Spleen (tissue), 11 donors: ENCODE results near the gene ESYT1. TPM values are rescaled to one million over a fixed set of nuclear protein-coding genes. Genes with fewer than 3 reads are reported as not detected.

Experiments
- DNase-seq: peaks from one replicate; pipeline ENCODE4 v3.0.0-alpha.2; 2020
- H3K27ac ChIP-seq, 8 donors: fragments of 200-600 bp; sonication (generic) in 7 of 8; 1 replicate in 4 of 8; 2 replicates in 4 of 8; pipeline versions ENCODE4 v1.5.0 to v1.8.0; 2016 to 2021; ENCODE audit warnings: inconsistent platforms in 4 of 8, mild to moderate bottlenecking in 4 of 8, moderate library complexity in 1 of 8
- H3K27me3 ChIP-seq, 7 donors: fragments of 200-600 bp; sonication (generic) in 6 of 7; replicated peaks in 1 of 7; 1 replicate in 4 of 7; 2 replicates in 3 of 7; pipeline versions ENCODE4 v1.5.0 to v1.8.0; 2016 to 2021; ENCODE audit warnings: inconsistent platforms in 3 of 7, mild to moderate bottlenecking in 1 of 7
- H3K36me3 ChIP-seq, 6 donors: fragments of 200-600 bp; sonication (generic) in 5 of 6; 1 replicate in 4 of 6; 2 replicates in 2 of 6; pipeline versions ENCODE4 v1.5.0 to v1.8.0; 2016 to 2021; ENCODE audit warnings: inconsistent platforms in 2 of 6
- H3K4me1 ChIP-seq, 6 donors: fragments of 200-600 bp; sonication (generic) in 5 of 6; 1 replicate in 3 of 6; 2 replicates in 3 of 6; pipeline versions ENCODE4 v1.5.0 to v1.8.0; 2016 to 2021; ENCODE audit warnings: inconsistent platforms in 3 of 6
- H3K4me3 ChIP-seq, 8 donors: fragments of 200-600 bp; sonication (generic) in 7 of 8; 1 replicate in 4 of 8; 2 replicates in 4 of 8; pipeline versions ENCODE4 v1.5.0 to v1.8.0; 2016 to 2021; ENCODE audit warnings: inconsistent platforms in 4 of 8, mild to moderate bottlenecking in 4 of 8, moderate library complexity in 2 of 8
- H3K9me3 ChIP-seq, 8 donors: fragments of 200-600 bp; sonication (generic) in 7 of 8; 1 replicate in 4 of 8; 2 replicates in 4 of 8; pipeline versions ENCODE4 v1.5.0 to v1.8.0; 2016 to 2021; ENCODE audit warnings: inconsistent platforms in 4 of 8
- POLR2A ChIP-seq, 3 donors: fragments of 450-650 bp; IDR thresholded peaks; one replicate each; pipeline ENCODE4 v1.5.1; 2017; ENCODE audit warnings: antibody characterized with exemption in 3 of 3, mild to moderate bottlenecking in 1 of 3
- POLR2AphosphoS5 ChIP-seq, 3 donors: sonication (generic); formaldehyde crosslinking; IDR thresholded peaks; one replicate each; pipeline ENCODE4 v1.5.1; 2017; ENCODE audit warnings: antibody characterized with exemption in 3 of 3
- WGBS, 5 donors: extraction: QIAGEN DNeasy Blood & Tissue Kit in 3 of 5; methylation state at CpG; one replicate each; pipeline versions ENCODE4 v1.1.5 to v1.1.7; 2013 to 2018; 5-methylcytosine and 5-hydroxymethylcytosine counted together
- intact Hi-C: fragments of 100-400 bp; cut with DNase I; formaldehyde crosslinking; loops from one replicate; pipeline ENCODE4 v1.15.0; 2023; ENCODE audit warnings: low total_unique reads
- polyA plus RNA-seq, 3 donors: library from polyadenylated mRNA; stranded (reverse); fragments of 200-250 nt; gene quantifications; one replicate each; pipeline ENCODE4 v1.2.1, GENCODE V29; 2013
- total RNA-seq, 7 donors: library from RNA; depleted of rRNA in 3 of 7; stranded (reverse); fragments of >200 nt in 3 of 7; fragmentation: NEBNext Ultra II Directional in 4 of 7; extraction: Animal tissue kit (Norgen Biotek cat#: 25700) in 4 of 7; gene quantifications; one replicate each; pipeline versions ENCODE4 v1.1.0 to v1.2.1, GENCODE V29; 2016 to 2021
- TF ChIP-seq, protein P1 (sequence below), 11 experiments: fragments of 200-600 bp in 7 of 11; fragments of 450-650 bp in 4 of 11; sonication (generic) in 4 of 11; IDR thresholded peaks in 8 of 11; conservative IDR thresholded peaks in 3 of 11; 1 replicate in 7 of 11; 2 replicates in 4 of 11; pipeline versions ENCODE4 v1.4.0 to v1.8.0; 2016 to 2021; ENCODE audit warnings: antibody characterized with exemption in 11 of 11, inconsistent platforms in 4 of 11, mild to moderate bottlenecking in 1 of 11
- donor health status: healthy with polysubstance abuse.
- donor health status: DM: no; HTN: no; CAD: no; lungs with moderate emphysema.
- donor health status: DM: no; HTN: no; CAD: no.
- donor health status: Bipolar disorder and iron deficiency.
- donor health status: healthy.
- donor health status: DM: no; HTN: no; CAD: no.
- donor health status: DM: yes; HTN: yes; CAD: no.

The ESYT1 gene
- total and polyA plus RNA-seq, 10 donors, result 20.2 to 112 (median 103) TPM

DNA sequence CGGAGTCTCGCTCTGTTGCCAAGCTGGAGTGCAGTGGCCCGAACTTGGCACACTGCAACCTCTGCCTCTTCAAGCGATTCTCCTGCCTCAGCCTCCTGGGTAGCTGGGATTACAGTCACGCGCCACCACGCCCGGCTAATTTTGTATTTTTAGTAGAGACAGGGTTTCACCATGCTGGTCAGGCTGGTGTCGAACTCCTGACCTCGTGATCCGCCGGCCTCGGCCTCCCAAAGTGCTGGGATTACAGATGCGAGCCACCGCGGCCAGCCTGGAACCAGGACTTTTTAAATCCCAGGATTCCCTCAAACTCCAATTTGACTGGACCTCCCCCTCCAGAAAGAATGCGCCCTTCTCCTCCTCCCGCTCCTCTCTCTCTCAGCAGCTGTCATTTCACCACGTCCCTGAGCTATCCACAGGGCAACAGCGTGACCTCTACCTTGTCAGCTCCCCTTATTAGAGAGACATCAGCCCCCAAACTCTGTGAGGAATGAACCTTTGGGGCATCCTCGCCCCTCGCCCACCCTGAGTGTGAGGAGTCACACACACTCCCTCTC lies 2.0 kb downstream of the ESYT1 start:
- intact Hi-C loops, result no loop called here
- Histone ChIP-seq H3K36me3 (peaks cover 3 to 50% (median 47%) of the 10 kb centered on the region in 6 donors), H3K27me3 (no peaks in the 10 kb centered on the region), H3K9me3 (no peaks in the 10 kb centered on the region), H3K27ac (peak overlapping the region; percentile 82 to 94 (median 90)), H3K4me1 (peaks cover 37 to 72% (median 52%) of the 10 kb centered on the region in 6 donors), H3K4me3 (peak overlapping the region; percentile 50 to 94 (median 79))
- no peak for DNase-seq
- WGBS, 5 donors, result 56 to 68% (median 64%) methylated on average over 21 to 22 of the region's 22 CpGs
- TF ChIP-seq, protein P1, sequence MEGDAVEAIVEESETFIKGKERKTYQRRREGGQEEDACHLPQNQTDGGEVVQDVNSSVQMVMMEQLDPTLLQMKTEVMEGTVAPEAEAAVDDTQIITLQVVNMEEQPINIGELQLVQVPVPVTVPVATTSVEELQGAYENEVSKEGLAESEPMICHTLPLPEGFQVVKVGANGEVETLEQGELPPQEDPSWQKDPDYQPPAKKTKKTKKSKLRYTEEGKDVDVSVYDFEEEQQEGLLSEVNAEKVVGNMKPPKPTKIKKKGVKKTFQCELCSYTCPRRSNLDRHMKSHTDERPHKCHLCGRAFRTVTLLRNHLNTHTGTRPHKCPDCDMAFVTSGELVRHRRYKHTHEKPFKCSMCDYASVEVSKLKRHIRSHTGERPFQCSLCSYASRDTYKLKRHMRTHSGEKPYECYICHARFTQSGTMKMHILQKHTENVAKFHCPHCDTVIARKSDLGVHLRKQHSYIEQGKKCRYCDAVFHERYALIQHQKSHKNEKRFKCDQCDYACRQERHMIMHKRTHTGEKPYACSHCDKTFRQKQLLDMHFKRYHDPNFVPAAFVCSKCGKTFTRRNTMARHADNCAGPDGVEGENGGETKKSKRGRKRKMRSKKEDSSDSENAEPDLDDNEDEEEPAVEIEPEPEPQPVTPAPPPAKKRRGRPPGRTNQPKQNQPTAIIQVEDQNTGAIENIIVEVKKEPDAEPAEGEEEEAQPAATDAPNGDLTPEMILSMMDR (IDR thresholded peaks at IDR 0.05 in 8 of 11, conservative IDR thresholded peaks at IDR 0.05 in 3 of 11), result no peak
- TF ChIP-seq POLR2A (IDR thresholded peaks at IDR 0.05), result no peak
- no peak for TF ChIP-seq POLR2AphosphoS5 (IDR thresholded peaks at IDR 0.05)

DNA sequence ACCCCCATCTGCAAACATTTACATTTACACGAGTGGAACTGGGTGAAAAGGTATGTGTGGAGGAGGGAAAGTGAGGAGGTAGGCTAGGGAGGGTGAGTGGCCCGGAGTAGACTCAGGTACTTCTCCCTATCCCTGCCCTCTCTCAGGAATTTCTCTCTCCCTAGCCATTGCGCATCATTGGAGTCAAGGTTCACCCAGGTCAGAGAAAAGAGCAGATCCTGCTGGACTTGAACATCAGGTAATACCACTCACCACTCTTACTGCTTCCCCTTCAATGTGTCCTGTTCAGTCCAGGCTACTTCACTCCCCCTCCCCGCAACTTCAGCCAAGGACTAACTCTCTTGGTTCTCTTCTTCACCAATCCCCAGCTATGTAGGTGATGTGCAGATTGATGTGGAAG lies 2.8 kb downstream of the ESYT1 start:
- 93 to 98% (median 96%) methylated on average over 4 of the region's 4 CpGs for WGBS, 5 donors
- no peak for TF ChIP-seq POLR2AphosphoS5 (IDR thresholded peaks at IDR 0.05)
- TF ChIP-seq, protein P1 (IDR thresholded peaks at IDR 0.05 in 8 of 11, conservative IDR thresholded peaks at IDR 0.05 in 3 of 11), result no peak
- no peak for TF ChIP-seq POLR2A (IDR thresholded peaks at IDR 0.05)
- Histone ChIP-seq H3K9me3 (no peaks in the 10 kb centered on the region), H3K27ac (peak overlapping the region in 6 of 8 donors; percentile 7 to 94 (median 91)), H3K27me3 (no peaks in the 10 kb centered on the region), H3K4me1 (peaks cover 30 to 64% (median 43%) of the 10 kb centered on the region in 6 donors), H3K4me3 (peak overlapping the region in 1 of 8 donors; percentile 83), H3K36me3 (peaks cover 3 to 58% (median 54%) of the 10 kb centered on the region in 6 donors)
- intact Hi-C loops, result no loop called here
- no peak for DNase-seq

DNA sequence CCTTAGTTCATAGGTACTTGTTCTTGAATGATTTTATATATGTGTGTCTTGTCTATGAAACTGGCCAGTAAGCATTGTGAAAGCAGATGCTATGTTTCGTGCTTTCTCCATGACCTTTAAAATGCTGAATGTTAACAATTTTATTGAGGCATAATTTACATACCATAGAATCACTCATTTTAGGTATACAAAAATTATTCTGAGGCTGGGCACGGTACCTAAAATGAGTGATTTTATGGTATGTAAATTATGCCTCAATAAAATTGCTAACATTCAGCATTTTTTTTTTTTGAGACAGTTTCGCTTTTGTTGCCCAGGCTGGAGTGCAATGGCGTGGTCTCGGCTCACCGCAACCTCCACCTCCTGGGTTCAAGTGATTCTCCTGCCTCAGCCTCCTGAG lies 6.8 kb downstream of the ESYT1 start:
- no peak overlapping the region for H3K27ac ChIP-seq
- peaks cover 3 to 98% (median 94%) of the 10 kb centered on the region in 6 donors for H3K36me3 ChIP-seq
- WGBS, 5 donors, result 93 to 96% (median 95%) methylated on average over 6 of the region's 6 CpGs
- DNase-seq, result no peak
- H3K4me3 ChIP-seq, result no peak overlapping the region
- H3K4me1 ChIP-seq, result peaks cover 6 to 40% (median 12%) of the 10 kb centered on the region in 6 donors
- intact Hi-C loops, result no loop called here
- TF ChIP-seq POLR2A (IDR thresholded peaks at IDR 0.05) (no peak), POLR2AphosphoS5 (IDR thresholded peaks at IDR 0.05) (no peak)
- TF ChIP-seq, protein P1 (IDR thresholded peaks at IDR 0.05 in 8 of 11, conservative IDR thresholded peaks at IDR 0.05 in 3 of 11), result no peak
- H3K9me3 ChIP-seq, result no peaks in the 10 kb centered on the region
- no peaks in the 10 kb centered on the region for H3K27me3 ChIP-seq

GRCh38 chr12:56137853-56138571 lies 9.9 kb downstream of the ESYT1 start:
- 89 to 91% (median 91%) methylated on average over 13 to 14 of the region's 14 CpGs for WGBS, 5 donors
- H3K36me3 ChIP-seq, result peaks cover 3 to 100% (median 96%) of the 10 kb centered on the region in 6 donors
- no peak for DNase-seq

More at GRCh38 chr12:56137853-56138571, 9.9 kb downstream of the ESYT1 start:
- Histone ChIP-seq H3K4me3 (no peak overlapping the region), H3K4me1 (peaks cover 4 to 28% (median 12%) of the 10 kb centered on the region in 6 donors), H3K9me3 (no peaks in the 10 kb centered on the region), H3K27me3 (no peaks in the 10 kb centered on the region), H3K27ac (peak overlapping the region in 3 of 8 donors; percentile 7 to 40 (median 13))
- intact Hi-C loops, result no loop called here
- TF ChIP-seq POLR2AphosphoS5 (IDR thresholded peaks at IDR 0.05) (peak in 1 of 3 donors; percentile 30), POLR2A (IDR thresholded peaks at IDR 0.05) (no peak)
- TF ChIP-seq, protein P1 (IDR thresholded peaks at IDR 0.05 in 8 of 11, conservative IDR thresholded peaks at IDR 0.05 in 3 of 11), result no peak
